Activated T-cell treated with anti-CD3 and anti-CD28 coated beads, Interleukin-2, amount 50 U/mL, for 1 hour (primary cell): Measurements from ENCODE around the gene VSTM2L.

ENCODE experiments used
- DNase-seq: peaks from one replicate; pipeline ENCODE4 v3.0.0-alpha.2; 2020

VSTM2L gene

DNA sequence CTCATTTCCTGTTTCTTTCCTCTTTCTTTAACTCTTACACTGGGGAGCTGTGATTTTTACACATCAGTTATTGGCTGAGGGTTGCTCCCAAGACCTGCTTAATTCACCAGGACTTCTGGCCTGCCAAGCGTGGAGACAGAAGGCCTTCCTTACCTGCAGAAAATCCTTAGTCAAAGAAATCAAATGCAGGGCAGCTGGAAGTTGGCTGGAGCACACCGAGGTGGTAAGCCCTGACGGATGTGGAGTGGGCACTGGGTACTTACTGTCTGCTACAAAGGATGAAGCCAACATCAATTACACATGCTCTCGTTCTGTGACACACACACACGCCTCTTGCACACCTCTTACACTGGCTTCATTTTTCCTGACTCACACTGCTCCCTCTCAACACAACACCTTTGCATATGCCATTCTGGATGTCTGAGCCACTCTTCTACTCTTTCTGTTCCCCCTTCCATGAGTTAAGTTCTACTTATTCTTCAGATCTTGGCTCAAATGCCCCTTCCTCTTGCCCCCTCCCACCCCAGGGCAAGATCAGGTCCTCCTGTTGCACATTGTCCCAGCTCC is 68.7 kb downstream of the VSTM2L start:
- DNase-seq, result no peak

DNA sequence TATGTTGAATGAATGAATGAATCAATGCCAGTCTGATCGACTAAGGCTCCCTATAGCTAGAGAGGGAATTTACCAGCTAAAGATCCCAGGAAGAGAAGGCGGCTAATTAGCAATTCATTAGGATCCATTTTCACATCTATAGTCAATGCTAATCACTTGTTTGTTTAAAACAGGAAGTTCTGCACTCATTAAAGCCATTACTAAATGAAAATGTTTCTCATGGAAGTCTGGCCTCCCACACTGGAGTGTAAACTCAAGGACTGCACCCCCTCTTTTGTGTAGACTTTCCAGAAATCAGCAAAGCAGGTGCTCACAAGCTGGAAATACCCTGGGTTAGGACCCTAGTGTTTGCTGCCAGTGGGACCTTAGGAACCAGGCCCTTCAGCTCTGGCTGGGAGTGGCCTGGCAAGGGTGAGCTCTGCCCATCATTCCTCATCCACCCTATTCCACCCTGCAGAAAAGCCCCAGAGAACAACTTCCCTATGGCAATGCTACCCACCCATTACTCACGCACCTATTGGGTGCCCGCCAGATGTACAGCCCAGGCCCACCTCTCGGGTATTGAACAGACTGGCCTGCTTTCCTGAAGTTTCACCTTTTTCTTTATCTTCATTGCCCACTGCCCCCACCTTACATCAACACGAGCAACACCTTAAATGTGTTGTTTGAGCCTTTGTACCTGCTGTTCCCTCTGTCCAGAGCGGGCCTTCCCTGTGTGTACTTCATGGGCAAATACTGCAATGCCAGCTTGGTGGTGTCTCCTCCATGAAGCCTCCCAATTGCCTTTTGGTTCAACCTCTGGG is 69.5 kb downstream of the VSTM2L start:
- no peak for DNase-seq

DNA sequence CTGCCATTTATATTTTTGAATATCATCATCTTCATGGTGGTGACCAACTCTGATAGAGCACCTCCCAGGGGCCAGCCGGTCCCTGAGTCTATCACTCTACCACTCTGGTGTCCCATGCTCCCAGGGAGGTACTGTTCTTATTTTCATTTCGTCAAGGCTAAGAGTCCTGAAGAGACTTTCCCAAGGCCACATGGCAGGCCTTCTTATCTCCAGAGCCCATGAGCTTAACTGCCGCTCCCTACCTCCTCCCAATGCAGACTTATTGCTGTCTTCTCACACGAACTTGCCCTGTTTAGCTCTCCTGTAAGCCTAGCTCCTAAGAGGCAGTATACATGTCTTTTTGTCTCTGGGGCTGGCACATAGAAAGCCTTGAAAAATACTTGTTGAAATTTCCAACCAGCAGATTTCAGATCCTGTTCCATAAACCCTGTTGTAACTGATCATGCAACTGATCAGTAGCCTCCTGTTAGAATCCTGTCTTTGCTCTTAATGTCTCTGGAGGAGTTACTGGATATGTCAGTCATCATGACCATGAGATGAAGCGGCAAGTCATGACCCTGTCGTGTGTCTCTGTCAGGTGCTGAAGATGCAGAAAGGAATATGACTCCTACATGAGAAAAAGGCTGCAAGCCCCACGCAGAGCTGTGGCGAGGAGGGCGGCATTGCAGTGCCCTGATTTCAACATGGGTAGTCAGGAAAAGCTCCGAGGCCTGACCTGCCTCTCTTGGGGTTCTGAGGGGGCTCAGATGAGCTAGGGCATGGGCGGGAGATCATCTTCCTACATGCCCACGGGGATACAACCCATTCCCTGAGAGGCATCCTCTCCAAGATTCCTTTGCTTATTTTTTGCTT is 70.4 kb downstream of the VSTM2L start:
- no peak for DNase-seq

DNA sequence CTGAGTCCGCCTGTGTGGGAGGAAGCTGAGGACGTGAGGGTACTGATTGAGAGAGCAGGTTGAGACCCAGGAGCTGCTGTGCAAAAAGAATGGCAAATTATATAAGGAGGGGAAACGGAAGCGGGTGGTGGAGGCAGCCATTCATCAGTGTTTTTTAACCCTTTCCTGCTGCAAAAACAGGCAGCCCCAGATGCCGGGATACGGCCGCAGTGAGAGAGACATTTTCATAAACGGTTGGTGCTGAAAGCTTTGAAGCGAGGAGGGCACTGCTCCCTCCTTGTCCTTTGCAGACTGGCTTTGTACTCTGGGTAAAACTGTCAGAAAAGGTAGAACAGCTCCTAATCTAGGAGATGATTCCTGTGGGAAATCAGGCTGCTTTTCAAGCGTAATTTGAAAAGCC is 74.0 kb downstream of the VSTM2L start:
- no peak for DNase-seq

DNA sequence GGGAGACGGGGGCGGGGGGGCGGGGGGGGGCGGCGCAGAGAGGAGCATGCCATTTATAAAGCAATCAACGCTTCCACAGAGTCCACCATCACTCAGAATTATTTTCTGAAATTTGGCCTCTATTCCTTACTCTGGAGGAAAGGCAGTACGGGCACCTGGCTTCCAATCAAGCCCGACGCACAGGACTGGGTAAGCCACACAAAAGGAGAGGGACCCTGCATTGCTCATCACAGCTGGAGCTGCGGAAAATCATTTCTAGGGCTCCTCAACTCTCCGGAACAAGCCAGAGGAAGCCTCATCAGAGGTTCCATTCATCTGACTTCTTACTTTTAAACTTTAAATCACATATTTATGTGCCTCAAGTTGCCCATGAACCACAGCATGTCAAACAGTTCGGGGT is 74.4 kb downstream of the VSTM2L start:
- DNase-seq, result no peak

GRCh38 chr20:37977786-37978185 is 74.9 kb downstream of the VSTM2L start:
- DNase-seq, result no peak

DNA sequence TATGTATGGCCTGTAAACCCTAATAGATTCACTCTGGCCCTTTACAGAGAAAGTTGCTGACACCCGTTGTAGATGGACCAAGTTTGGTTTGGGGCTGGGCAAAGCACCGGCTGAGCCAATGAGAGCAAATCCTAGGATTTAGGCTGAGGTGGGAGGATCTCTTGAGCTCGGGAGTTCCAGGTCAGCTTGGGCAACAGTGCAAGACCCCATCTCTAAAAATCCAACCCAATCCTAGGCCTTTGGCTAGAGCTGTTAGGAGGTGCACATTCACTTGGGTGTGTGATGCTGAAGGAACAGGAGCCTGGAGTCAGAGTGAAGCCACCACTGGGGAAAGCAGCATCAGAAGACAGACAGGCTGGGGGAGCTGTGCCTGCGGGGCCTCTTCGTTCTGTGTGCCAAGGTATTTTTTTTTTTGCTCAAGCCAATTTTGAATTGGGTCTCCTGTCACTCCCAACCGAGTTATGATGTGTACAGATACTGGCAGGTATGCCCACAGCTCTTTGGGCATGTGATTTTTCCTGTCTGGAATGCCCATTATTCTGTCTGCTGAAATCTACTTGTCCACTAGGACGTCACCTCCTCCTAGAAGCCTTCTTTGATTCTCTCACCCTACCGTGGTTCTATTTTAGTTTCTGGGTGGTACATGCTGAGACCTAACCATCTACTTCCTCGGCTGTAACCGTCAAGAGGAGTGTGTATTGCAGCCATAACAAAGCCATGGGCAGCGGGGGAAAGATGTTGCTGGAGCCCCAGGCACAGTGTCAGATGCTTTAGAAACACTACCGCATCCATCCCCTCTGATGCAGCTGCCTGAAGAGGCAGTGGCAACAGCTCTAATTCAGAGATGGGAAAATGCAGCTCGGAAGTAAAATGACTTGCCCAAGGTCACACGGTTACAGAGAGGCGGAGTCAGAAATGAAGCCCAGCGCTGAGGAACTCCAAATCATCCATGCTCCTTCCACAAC is 76.4 kb downstream of the VSTM2L start:
- no peak for DNase-seq

DNA sequence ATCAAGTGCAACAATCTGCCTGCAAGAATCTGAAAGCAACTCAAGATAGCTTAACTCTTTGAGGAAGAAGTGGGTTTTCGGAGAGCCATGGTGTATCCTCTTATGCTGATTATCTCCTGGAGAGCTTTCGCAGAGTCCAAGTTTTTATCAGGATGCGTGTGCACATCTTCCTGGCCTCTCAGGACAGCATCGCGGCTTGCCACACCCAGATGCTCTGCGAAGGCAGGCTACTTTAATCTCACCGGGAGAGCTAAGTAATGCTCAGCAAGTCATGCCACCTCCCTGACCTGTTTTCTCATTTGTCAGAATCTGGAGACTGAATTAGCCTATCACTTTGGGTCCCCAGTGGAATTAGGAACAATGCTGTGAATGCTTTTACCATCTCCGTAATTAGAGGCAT is 77.5 kb downstream of the VSTM2L start:
- no peak for DNase-seq

- no peak for DNase-seq
Measured at GRCh38 chr20:37980876-37981275, 77.9 kb downstream of the VSTM2L start.

DNA sequence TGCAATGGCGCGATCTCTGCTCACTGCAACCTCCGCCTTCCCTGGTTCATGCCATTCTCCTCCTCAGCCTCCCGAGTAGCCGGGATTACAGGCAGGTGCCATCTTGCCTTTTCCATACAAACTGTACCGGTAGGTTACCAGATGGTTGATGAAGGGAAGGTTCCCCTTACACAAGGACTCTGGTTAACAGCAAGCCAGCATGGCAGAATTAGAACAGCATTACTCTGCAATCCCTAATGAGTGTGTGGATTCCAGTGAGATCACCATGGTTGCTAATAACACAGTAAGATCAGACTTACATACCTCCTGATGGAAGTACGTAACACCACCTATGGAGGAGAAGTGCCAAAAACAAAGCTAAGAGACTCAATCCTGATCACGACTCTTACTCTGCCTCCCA is 78.6 kb downstream of the VSTM2L start:
- no peak for DNase-seq

DNA sequence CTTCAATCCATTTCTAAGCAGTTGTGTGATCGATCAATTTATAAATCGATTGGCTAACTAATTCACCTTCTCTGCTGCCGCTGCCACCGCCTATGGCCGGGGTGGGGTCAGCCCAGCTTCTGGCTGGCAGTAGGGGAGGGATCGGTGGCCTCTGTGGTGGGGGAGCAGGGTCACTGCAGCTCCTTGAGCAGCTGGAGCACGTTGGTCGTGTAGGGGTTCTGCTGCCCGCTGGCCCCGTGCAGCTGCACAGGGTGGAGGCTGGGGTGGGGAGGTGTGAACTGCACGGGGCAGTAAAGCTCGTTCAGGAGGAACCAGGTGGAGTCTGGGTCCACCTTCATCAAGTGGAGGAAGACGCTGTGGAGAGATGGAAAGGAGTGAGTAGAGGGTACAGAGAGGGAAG is 80.4 kb downstream of the VSTM2L start:
- DNase-seq, result no peak

- no peak for DNase-seq
Measured at GRCh38 chr20:37984018-37984785, 81.3 kb downstream of the VSTM2L start.

GRCh38 chr20:37986044-37986858 is 83.3 kb downstream of the VSTM2L start:
- DNase-seq, result no peak

- no peak for DNase-seq
Measured at GRCh38 chr20:37986873-37987601, 84.1 kb downstream of the VSTM2L start.

GRCh38 chr20:37987602-37988290 is 84.8 kb downstream of the VSTM2L start:
- no peak for DNase-seq

GRCh38 chr20:37988306-37988954 is 85.5 kb downstream of the VSTM2L start:
- no peak for DNase-seq

GRCh38 chr20:37989601-37990295 is 86.8 kb downstream of the VSTM2L start:
- DNase-seq, result no peak

DNA sequence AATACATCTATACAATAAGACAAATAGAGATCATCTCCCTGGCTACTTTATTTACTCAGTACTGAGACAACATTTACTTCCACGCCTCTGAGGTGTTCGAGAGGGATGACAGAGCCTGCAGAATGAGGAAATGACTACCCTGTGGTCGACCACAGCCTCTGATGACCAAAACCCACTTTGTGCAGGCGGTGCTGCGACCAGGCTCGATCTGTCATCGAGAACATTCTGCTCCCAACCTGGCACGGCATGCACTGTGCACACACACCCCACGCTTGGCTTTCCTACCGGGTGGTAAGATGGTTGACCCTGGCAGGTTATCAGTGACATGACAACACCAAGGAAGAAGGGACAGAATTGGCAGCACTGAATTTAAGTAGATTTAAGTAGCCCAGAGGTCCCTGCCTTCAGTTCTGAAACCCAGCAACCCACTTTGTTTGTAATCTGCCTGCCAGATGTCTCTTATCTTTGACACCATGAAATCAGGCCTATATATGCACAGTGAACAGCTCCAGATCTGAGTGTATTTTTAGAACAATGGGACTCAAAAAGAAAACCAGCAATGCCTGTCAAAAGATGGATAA is 87.7 kb downstream of the VSTM2L start:
- peak; percentile 23 for DNase-seq
